Activated gamma-delta T cell treated with anti-CD3 and anti-CD28 coated beads, Interleukin-2, amount 50 U/mL, for 16 hours (primary cell): ENCODE results near the gene ZNF507.

ENCODE experiments used
- DNase-seq: peaks from one replicate; pipeline ENCODE4 v3.0.0-alpha.2; 2020; ENCODE audit warnings: low read depth

ZNF507 gene

GRCh38 chr19:32339988-32340874 lies 5.2 kb upstream of the ZNF507 start:
- DNase-seq = peak; percentile 17

GRCh38 chr19:32342695-32343094 lies 2.7 kb upstream of the ZNF507 start:
- DNase-seq = no peak

GRCh38 chr19:32343550-32344262 lies 1.7 kb upstream of the ZNF507 start:
- no peak for DNase-seq

- DNase-seq = no peak
Measured at GRCh38 chr19:32346901-32347300, 1.5 kb downstream of the ZNF507 start.

- no peak for DNase-seq
Measured at GRCh38 chr19:32347573-32347972, 2.2 kb downstream of the ZNF507 start.

- no peak for DNase-seq
Measured at GRCh38 chr19:32349051-32349450, 3.6 kb downstream of the ZNF507 start.

GRCh38 chr19:32349724-32350470 lies 4.5 kb downstream of the ZNF507 start:
- no peak for DNase-seq

GRCh38 chr19:32350471-32350865 lies 5.1 kb downstream of the ZNF507 start:
- DNase-seq = no peak

- DNase-seq = no peak
Measured at GRCh38 chr19:32350987-32351348, 5.6 kb downstream of the ZNF507 start.

GRCh38 chr19:32352241-32352630 lies 6.8 kb downstream of the ZNF507 start:
- DNase-seq = no peak

GRCh38 chr19:32354345-32354744 lies 8.9 kb downstream of the ZNF507 start:
- no peak for DNase-seq

- DNase-seq = no peak
Measured at GRCh38 chr19:32355309-32355708, 9.9 kb downstream of the ZNF507 start.

- no peak for DNase-seq
Measured at GRCh38 chr19:32357720-32358119, 12.3 kb downstream of the ZNF507 start.

GRCh38 chr19:32358321-32358720 lies 12.9 kb downstream of the ZNF507 start:
- no peak for DNase-seq

GRCh38 chr19:32359581-32359980 lies 14.2 kb downstream of the ZNF507 start:
- no peak for DNase-seq

GRCh38 chr19:32361574-32362317 lies 16.3 kb downstream of the ZNF507 start:
- DNase-seq = no peak

- DNase-seq = no peak
Measured at GRCh38 chr19:32362318-32362691, 16.9 kb downstream of the ZNF507 start.

GRCh38 chr19:32363175-32363574 lies 17.8 kb downstream of the ZNF507 start:
- DNase-seq = no peak

- no peak for DNase-seq
Measured at GRCh38 chr19:32363632-32364031, 18.2 kb downstream of the ZNF507 start.

- DNase-seq = no peak
Measured at GRCh38 chr19:32364040-32364439, 18.6 kb downstream of the ZNF507 start.

- DNase-seq = no peak
Measured at GRCh38 chr19:32367063-32367462, 21.7 kb downstream of the ZNF507 start.

GRCh38 chr19:32367948-32368536 lies 22.6 kb downstream of the ZNF507 start:
- no peak for DNase-seq
